Kasumi-1 (cell line): ENCODE results near the gene C18orf63.

Experiments
- DNase-seq, 2 experiments: peaks; one replicate each; lab custom pipeline; 2025; lab: John Stamatoyannopoulos, UW

Gene C18orf63

DNA sequence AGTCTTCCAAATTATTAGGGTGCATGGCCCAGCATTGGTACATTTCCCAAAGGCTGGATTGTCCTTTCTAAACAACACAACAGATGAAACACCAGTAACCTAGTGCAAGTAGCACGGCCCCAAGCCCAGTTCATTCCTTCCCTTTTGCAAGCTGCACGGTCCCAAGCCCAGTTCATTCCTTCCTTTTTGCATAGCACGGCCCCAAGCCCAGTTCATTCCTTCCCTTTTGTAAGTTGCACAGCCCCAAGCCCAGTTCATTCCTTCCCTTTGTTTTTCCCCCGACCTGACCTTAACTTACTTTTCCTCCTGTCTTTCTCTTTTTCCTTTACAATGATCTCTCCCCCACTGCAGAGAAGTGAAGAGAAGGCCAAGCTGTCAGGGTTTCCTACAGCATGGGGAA is 60.9 kb downstream of the C18orf63 start:
- DNase-seq = no peak

DNA sequence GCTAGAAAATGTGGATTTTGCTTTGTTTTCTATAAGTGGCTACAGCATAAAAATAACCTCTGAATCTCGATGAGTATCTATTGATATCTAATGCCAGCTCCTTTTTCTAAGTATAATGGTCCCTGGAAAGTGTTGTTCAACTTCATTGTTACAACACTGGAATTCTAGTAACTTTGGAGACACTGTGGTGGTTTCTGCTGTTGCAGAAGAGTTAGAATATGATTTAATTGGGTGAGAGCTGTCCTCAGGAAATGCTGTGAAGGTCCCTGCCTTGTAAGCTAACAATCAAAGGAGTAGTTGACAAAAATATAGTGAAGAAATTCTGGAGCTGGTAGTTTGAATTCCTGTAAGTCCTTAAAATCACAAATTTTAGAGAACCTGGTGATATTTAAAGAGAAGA is 62.1 kb downstream of the C18orf63 start:
- DNase-seq = peak in 1 of 2 experiments; percentile 39

- peak; percentile 5 to 44 for DNase-seq
These were observed 62.6 kb downstream of the C18orf63 start for GRCh38 chr18:74378179-74378682.

GRCh38 chr18:74380916-74381315 is 65.3 kb downstream of the C18orf63 start:
- DNase-seq = no peak

GRCh38 chr18:74381621-74382295 is 66.1 kb downstream of the C18orf63 start:
- no peak for DNase-seq

- DNase-seq = no peak
These were observed 66.9 kb downstream of the C18orf63 start for GRCh38 chr18:74382481-74383017.

GRCh38 chr18:74387383-74387782 is 71.7 kb downstream of the C18orf63 start:
- DNase-seq = no peak

DNA sequence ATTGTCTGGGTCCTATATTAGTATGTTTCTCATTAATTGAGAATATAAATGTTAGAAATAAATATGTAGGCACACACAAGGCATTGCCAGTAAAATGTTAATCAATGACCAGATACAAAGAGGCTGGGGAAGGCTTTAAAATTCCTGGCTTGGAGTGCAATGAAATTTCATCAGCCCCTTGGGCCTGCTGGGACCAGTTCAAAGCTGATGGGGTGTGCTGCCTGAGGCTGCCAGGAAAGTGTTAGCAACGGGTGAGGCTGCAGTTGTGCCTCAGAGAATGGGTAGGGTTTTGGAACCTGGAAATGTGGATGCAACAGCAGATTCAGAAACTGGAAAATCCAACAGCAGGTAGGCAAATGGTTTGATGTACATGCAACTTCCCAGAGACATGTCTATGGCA is 72.6 kb downstream of the C18orf63 start:
- no peak for DNase-seq

DNA sequence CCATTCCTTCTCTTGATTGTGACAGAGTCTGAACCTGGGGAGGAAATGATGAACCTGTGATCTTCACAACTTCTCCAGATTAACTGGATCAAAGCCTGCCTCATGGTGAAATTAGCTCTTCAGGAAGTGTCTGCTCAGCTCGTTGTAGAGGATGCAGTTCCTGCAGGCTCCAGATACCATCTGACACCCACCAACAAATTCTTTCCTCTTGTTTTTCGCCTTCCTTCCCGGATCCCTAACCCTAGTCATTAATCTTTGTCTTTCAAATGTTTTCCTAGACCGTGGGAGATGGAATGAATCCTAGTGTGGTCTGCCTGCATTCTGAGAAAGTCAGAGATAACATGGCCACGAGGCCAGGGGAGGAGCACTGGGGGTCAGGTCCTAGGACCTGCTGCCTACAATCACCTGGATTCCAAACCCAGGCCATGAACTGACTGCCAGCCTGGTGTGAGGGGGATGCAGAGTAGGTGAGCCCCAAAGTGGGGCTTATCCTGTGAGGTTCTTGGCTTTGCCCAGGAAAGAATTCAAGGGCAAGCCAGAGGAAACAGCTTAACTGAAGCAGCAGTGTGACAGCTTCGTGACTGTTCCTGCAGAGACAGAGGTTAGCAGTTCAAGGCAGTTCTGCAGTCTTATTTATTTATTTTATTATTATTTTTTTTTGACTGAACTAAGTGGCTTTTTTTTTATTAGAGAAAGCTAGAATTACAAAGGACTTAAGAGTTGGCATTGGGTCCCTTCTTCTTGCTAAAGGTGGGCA is 73.7 kb downstream of the C18orf63 start:
- no peak for DNase-seq

- DNase-seq = no peak
These were observed 74.4 kb downstream of the C18orf63 start for GRCh38 chr18:74389991-74390390.

DNA sequence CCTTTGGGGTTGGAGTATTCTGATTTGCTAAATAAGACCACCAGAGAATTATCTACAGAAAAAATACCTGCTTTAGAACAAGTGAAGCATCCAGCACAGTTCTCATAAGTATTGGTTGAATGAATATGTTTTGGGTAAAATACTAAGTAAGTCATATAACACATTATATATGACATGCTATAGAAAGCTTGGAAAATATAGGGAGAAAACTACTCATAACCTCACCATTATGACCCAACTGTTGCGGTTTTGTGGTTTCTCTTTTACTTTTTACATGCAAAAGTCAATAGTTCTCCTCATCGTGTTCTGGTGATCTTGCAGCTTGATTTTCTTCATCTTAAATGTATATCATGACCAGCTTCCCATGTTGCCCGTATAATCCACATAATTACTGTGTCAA is 75.3 kb downstream of the C18orf63 start:
- DNase-seq = no peak

- DNase-seq = no peak
These were observed 76.7 kb downstream of the C18orf63 start for GRCh38 chr18:74392323-74392722.

DNA sequence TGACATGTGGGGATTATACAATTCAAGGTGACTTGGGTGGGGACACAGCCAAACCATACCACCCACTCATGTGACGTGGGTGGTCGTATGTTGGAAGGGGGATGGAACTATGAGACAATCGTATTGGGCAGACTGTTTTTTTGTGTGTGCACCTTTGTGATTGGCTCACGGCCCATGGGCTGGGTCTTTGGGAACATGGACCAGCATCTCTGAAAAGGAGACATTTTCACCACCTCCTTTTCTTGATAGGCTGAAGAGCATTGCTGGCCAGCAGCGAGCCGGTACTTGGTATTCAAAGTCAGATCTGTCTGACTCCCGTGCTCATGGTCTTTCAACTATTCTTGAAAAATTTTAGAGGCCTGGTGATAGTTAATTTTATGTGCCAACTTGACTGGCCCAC is 79.4 kb downstream of the C18orf63 start:
- DNase-seq = no peak

DNA sequence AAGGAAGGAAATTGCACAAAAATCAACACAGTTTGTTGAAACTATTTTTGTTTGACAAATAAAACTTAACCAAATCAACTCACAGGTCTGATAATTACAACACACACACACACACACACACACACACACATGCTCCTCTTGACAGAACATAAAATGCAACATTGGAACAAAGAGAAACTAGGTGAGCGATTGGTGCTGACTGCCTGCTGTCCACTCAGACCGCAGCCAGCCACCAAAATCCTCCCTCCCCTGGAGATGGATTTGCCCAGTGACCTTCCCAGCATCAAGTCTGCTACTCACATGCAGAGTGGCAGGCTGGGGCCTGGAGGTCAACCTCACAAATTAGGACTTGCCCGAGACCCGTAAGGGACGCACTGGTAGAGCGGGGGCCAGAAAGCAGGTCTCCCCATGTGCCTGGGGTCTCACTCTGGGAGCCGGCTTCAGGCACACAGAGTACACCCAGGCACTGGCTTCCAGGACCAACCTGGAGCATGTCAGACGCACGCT is 80.1 kb downstream of the C18orf63 start:
- DNase-seq = no peak

DNA sequence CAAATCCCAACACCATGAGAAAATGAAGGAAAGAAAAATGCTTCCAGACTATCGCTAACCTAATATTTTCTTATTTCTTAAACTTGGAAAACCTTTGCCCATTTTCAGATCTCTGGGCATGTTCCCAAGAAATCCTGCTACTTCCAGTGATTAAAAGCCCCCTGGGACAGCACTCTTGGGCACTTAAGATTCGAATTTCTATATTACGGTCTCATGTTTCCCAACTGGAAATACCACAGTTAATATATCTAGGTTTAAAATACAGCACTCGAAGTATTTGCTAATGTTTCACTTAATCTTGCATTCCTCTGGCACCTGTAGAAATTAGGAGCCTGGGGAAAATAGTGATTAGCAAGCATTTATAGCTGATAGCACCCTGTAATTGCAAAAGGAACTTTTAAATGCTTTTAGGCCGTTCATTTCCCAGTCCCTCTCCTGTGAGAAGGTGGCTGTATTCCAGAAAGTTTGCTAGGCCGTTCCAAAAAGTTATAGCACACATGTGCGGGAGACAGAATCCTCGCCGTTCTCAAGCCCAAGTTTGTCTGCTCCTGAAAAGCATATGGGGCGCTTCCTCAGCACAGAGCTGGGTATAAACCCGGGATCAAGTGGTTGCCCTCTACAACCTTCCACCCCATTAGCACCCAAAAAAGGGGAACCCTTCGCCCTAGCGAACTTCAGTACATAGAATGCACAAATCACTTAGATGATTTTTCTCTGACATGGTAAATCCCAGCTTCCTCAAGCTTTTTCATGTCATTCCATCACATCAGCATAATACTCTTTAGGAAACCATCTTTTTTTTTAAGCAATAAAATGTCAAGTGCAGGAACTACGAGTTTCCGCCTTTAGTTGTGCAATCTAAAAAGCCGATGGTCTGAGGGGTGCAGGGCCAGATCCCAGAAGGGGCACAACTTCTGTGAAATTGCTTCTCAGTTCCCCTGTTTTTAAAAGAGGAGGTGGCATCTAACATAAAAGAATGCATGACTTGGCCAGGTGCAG is 80.8 kb downstream of the C18orf63 start:
- DNase-seq = no peak

DNA sequence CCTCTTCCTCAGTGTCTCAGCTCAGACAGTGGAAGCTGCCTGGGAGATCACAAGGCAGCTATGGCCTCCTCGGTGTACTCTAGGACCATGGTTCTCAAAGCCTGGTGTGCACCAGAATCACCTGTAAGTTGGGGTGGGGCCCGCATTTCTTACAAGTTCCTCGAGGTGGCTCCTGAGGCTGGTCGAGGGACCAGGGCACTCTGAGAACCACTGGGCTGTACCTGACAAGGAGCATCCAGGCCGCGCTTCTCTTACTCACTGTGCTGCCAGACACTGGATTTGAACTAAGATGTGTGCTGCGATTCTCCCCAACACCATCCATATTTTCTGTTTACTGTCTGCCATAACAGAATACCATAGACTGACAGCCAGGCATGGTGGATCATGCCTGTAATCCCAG is 81.9 kb downstream of the C18orf63 start:
- DNase-seq = no peak

GRCh38 chr18:74399091-74399887 is 83.7 kb downstream of the C18orf63 start:
- peak; percentile 66 to 74 for DNase-seq

- DNase-seq = no peak
These were observed 85.2 kb downstream of the C18orf63 start for GRCh38 chr18:74400813-74401212.

GRCh38 chr18:74402806-74403433 is 87.3 kb downstream of the C18orf63 start:
- no peak for DNase-seq

- DNase-seq = no peak
These were observed 92.2 kb downstream of the C18orf63 start for GRCh38 chr18:74407888-74408287.
